GM18907 (cell line): Measurements from ENCODE around the gene MLNR.
A peak's percentile ranks its signal among the peaks of the same experiment; 100 is the strongest.

Experiments
- ATAC-seq: cut with Tn5 transposase; IDR thresholded peaks from one replicate; pipeline ENCODE4 v1.9.1; 2021; ENCODE audit warnings: mild to moderate bottlenecking, moderate library complexity; ENCODE audit not compliant: unreplicated experiment

Gene MLNR

GRCh38 chr13:49225223-49226042 is 5.3 kb downstream of the MLNR start:
- no peak for ATAC-seq

- ATAC-seq: no peak
These were observed 6.5 kb downstream of the MLNR start for GRCh38 chr13:49226613-49227012.

GRCh38 chr13:49234741-49235140 is 14.6 kb downstream of the MLNR start:
- ATAC-seq: no peak

- no peak for ATAC-seq
These were observed 15.8 kb downstream of the MLNR start for GRCh38 chr13:49235856-49236431.

GRCh38 chr13:49238621-49239020 is 18.5 kb downstream of the MLNR start:
- ATAC-seq: no peak

GRCh38 chr13:49240017-49240416 is 19.9 kb downstream of the MLNR start:
- peak; percentile 52 for ATAC-seq

- no peak for ATAC-seq
These were observed 21.2 kb downstream of the MLNR start for GRCh38 chr13:49241296-49241695.

- ATAC-seq: no peak
These were observed 25.0 kb downstream of the MLNR start for GRCh38 chr13:49245101-49245500.

GRCh38 chr13:49246850-49247642 is 26.9 kb downstream of the MLNR start:
- ATAC-seq: peak; percentile 37

GRCh38 chr13:49247643-49248621 is 27.8 kb downstream of the MLNR start, which contains the start of gene CDADC1:
Gene CDADC1, plus strand, starts transcription at chr13:49247925. Its CDS starts 113 bp downstream, at chr13:49248038.
- ATAC-seq: peak; percentile 96

GRCh38 chr13:49248622-49249002 is 28.5 kb downstream of the MLNR start:
- peak; percentile 11 for ATAC-seq

GRCh38 chr13:49251326-49251725 is 31.2 kb downstream of the MLNR start:
- ATAC-seq: no peak

- no peak for ATAC-seq
These were observed 33.2 kb downstream of the MLNR start for GRCh38 chr13:49253310-49253709.

- ATAC-seq: no peak
These were observed 33.9 kb downstream of the MLNR start for GRCh38 chr13:49254007-49254406.

GRCh38 chr13:49256841-49257240 is 36.7 kb downstream of the MLNR start:
- ATAC-seq: no peak

GRCh38 chr13:49258089-49258796 is 38.1 kb downstream of the MLNR start:
- no peak for ATAC-seq

- ATAC-seq: no peak
These were observed 39.4 kb downstream of the MLNR start for GRCh38 chr13:49259586-49259985.

- no peak for ATAC-seq
These were observed 42.5 kb downstream of the MLNR start for GRCh38 chr13:49262634-49263033.

- ATAC-seq: no peak
These were observed 45.7 kb downstream of the MLNR start for GRCh38 chr13:49265822-49266221.

- ATAC-seq: no peak
These were observed 51.1 kb downstream of the MLNR start for GRCh38 chr13:49271264-49271663.
